ENCODE data around the gene MTCH2.

The MTCH2 gene

GRCh38 chr11:47587723-47588326 is 54.5 kb downstream of the MTCH2 start:
- H3K27ac Mint-ChIP-seq = no peak overlapping the region
- peaks cover 36% of the 10 kb centered on the region for H3K36me3 Mint-ChIP-seq (ENCODE audit: low read depth)
- peaks cover 13% of the 10 kb centered on the region for H3K27me3 Mint-ChIP-seq (ENCODE audit: low read depth, poor library complexity)
- peaks cover 40% of the 10 kb centered on the region for H3K4me1 Mint-ChIP-seq
- H3K9me3 Mint-ChIP-seq = no peaks in the 10 kb centered on the region
- no peak for DNase-seq
- no peak overlapping the region for H3K4me3 Mint-ChIP-seq
- TF ChIP-seq CTCF (IDR thresholded peaks at IDR 0.05) = no peak

- Mint-ChIP-seq H3K9me3 (no peaks in the 10 kb centered on the region), H3K27me3 (ENCODE audit: low read depth, poor library complexity) (peaks cover 6% of the 10 kb centered on the region), H3K4me1 (peaks cover 34% of the 10 kb centered on the region), H3K27ac (peak overlapping the region; percentile 69), H3K4me3 (no peak overlapping the region), H3K36me3 (ENCODE audit: low read depth) (peaks cover 41% of the 10 kb centered on the region)
- DNase-seq = no peak
- TF ChIP-seq CTCF (IDR thresholded peaks at IDR 0.05) = no peak
Observed at GRCh38 chr11:47587039-47587716, 55.2 kb downstream of the MTCH2 start.

GRCh38 chr11:47586098-47586855 is 56.1 kb downstream of the MTCH2 start, which contains the start of gene FAM180B:
TSS of gene FAM180B (plus strand) at chr11:47586678. CDS start at chr11:47586769, 91 bp downstream.
- Mint-ChIP-seq H3K27me3 (ENCODE audit: low read depth, poor library complexity) (peaks cover 3% of the 10 kb centered on the region), H3K36me3 (ENCODE audit: low read depth) (peaks cover 50% of the 10 kb centered on the region), H3K4me1 (peaks cover 28% of the 10 kb centered on the region), H3K4me3 (no peak within 1 kb of the TSS), H3K9me3 (no peaks in the 10 kb centered on the region), H3K27ac (peak within 1 kb of the TSS; percentile 69)
- DNase-seq = no peak
- no peak for TF ChIP-seq CTCF (IDR thresholded peaks at IDR 0.05)

- DNase-seq = no peak
- peak overlapping the region; percentile 89 for H3K27ac Mint-ChIP-seq
- peaks cover 50% of the 10 kb centered on the region for H3K36me3 Mint-ChIP-seq (ENCODE audit: low read depth)
- no peaks in the 10 kb centered on the region for H3K9me3 Mint-ChIP-seq
- H3K4me3 Mint-ChIP-seq = no peak overlapping the region
- peaks cover 41% of the 10 kb centered on the region for H3K4me1 Mint-ChIP-seq
- peaks cover 2% of the 10 kb centered on the region for H3K27me3 Mint-ChIP-seq (ENCODE audit: low read depth, poor library complexity)
- TF ChIP-seq CTCF (IDR thresholded peaks at IDR 0.05) = no peak
Observed at GRCh38 chr11:47583844-47584243, 58.5 kb downstream of the MTCH2 start.

GRCh38 chr11:47578524-47579494 is 63.5 kb downstream of the MTCH2 start, which contains the start of the genes KBTBD4 and NDUFS3:
TSS of gene KBTBD4 (minus strand) at chr11:47578970. CDS start at chr11:47578951, 19 bp downstream.
TSS of gene NDUFS3 (plus strand) at chr11:47579074. CDS start at chr11:47579092, 18 bp downstream.
- Mint-ChIP-seq H3K27me3 (ENCODE audit: low read depth, poor library complexity) (no peaks in the 10 kb centered on the region), H3K4me3 (peak within 1 kb of the TSS; percentile 98), H3K36me3 (ENCODE audit: low read depth) (peaks cover 59% of the 10 kb centered on the region), H3K9me3 (no peaks in the 10 kb centered on the region), H3K27ac (peak within 1 kb of the TSS; percentile 100), H3K4me1 (peaks cover 43% of the 10 kb centered on the region)
- DNase-seq = peak; percentile 96
- TF ChIP-seq CTCF (IDR thresholded peaks at IDR 0.05) = no peak

All from nephron progenitor cell (in vitro differentiated cells).